IMR-90 (cell line): ENCODE data around the gene NUFIP2. TPM values are rescaled to one million over a fixed set of nuclear protein-coding genes. Genes with fewer than 3 reads are reported as not detected.

Source experiments
- ATAC-seq: fragments of 200-7000 bp; cut with Tn5 transposase; 2 replicates; pipeline ENCODE4 v1.9.1; 2020; ENCODE audit warnings: low read depth, mild to moderate bottlenecking, moderate library complexity
- BruUV-seq: library from RNA; stranded (reverse); fragments of 400-500 nt; replicated peaks from 2 replicates; lab custom pipeline; 2021; lab: Mats Ljungman, UMichigan
- CTCF ChIA-PET: fragments of 300-600 bp; formaldehyde crosslinking; extraction: SDS; loops from one replicate; lab custom pipeline; 2021; ENCODE audit warnings: antibody characterized with exemption; lab: Yijun Ruan, JAX
- POLR2A ChIA-PET: fragments of 300-600 bp; sonication (Branson Sonifier 250); formaldehyde crosslinking; loops from one replicate; lab custom pipeline; 2022; ENCODE audit warnings: antibody characterized with exemption; ENCODE audit not compliant: unreplicated experiment; lab: Charles Lee
- DNase-seq: peaks from one replicate; pipeline ENCODE4 v3.0.0; 2013
- H2AFZ ChIP-seq: replicated peaks from 2 replicates; pipeline ENCODE3; 2013; ENCODE audit warnings: low read length, mild to moderate bottlenecking; ENCODE audit not compliant: poor library complexity
- H2AK5ac ChIP-seq: 2 replicates; pipeline ENCODE4 v1.6.1; 2013; ENCODE audit warnings: low read depth, low read length, inconsistent platforms
- H2AK9ac ChIP-seq: replicated peaks from 2 replicates; pipeline ENCODE3; 2013; ENCODE audit warnings: mild to moderate bottlenecking, low read depth, low read length, moderate library complexity; ENCODE audit not compliant: poor library complexity
- H2BK120ac ChIP-seq: 2 replicates; pipeline ENCODE4 v1.6.1; 2013; ENCODE audit warnings: low read depth, low read length, inconsistent platforms
- H2BK15ac ChIP-seq: 3 replicates; pipeline ENCODE4 v1.6.1; 2013; ENCODE audit warnings: low read depth, low read length, inconsistent platforms
- H2BK20ac ChIP-seq: 2 replicates; pipeline ENCODE4 v1.6.1; 2013; ENCODE audit warnings: low read depth, mild to moderate bottlenecking, inconsistent platforms, low read length, moderate library complexity
- H2BK5ac ChIP-seq: 2 replicates; pipeline ENCODE4 v1.6.1; 2013; ENCODE audit warnings: mild to moderate bottlenecking, low read depth, low read length, inconsistent platforms; ENCODE audit not compliant: poor library complexity, severe bottlenecking
- H3K14ac ChIP-seq: replicated peaks from 2 replicates; pipeline ENCODE4 v1.6.1; 2013; ENCODE audit warnings: low read depth, low read length, inconsistent platforms
- H3K18ac ChIP-seq: 2 replicates; pipeline ENCODE4 v1.6.1; 2013; ENCODE audit warnings: low read depth, low read length, control low read depth
- H3K23ac ChIP-seq: 2 replicates; pipeline ENCODE4 v1.6.1; 2013; ENCODE audit warnings: low read depth, low read length, inconsistent platforms
- H3K27ac ChIP-seq: 2 replicates; pipeline ENCODE4 v1.5.1; 2013; ENCODE audit warnings: mild to moderate bottlenecking, control low read depth, low read length; ENCODE audit not compliant: insufficient read depth
- H3K27me3 ChIP-seq: 2 replicates; pipeline ENCODE4 v1.6.1; 2013; ENCODE audit warnings: low read length; ENCODE audit not compliant: control insufficient read depth, insufficient read depth
- H3K36me3 ChIP-seq: 2 replicates; pipeline ENCODE4 v1.6.1; 2013; ENCODE audit warnings: low read length, mixed read lengths; ENCODE audit not compliant: control insufficient read depth, insufficient read depth
- H3K4ac ChIP-seq: 2 replicates; pipeline ENCODE4 v1.6.1; 2013; ENCODE audit warnings: low read depth, low read length, inconsistent platforms
- H3K4me1 ChIP-seq: 2 replicates; pipeline ENCODE4 v1.6.1; 2013; ENCODE audit warnings: low read length, mixed read lengths; ENCODE audit not compliant: control insufficient read depth, insufficient read depth
- H3K4me2 ChIP-seq: 2 replicates; pipeline ENCODE4 v1.6.1; 2013; ENCODE audit warnings: low read depth, mild to moderate bottlenecking, control low read depth, low read length, moderate library complexity
- H3K4me3 ChIP-seq: 2 replicates; pipeline ENCODE4 v1.5.1; 2013; ENCODE audit warnings: low read depth, mild to moderate bottlenecking, control low read depth, low read length, moderate library complexity; ENCODE audit not compliant: insufficient read depth
- H3K56ac ChIP-seq: 2 replicates; pipeline ENCODE4 v1.6.1; 2013; ENCODE audit warnings: low read length, inconsistent platforms; ENCODE audit not compliant: insufficient read depth; ENCODE audit errors: extremely low read depth
- H3K79me1 ChIP-seq, 2 experiments: 2 replicates each; pipeline ENCODE4 v1.6.1; 2013; ENCODE audit warnings: low read length in 2 of 2, inconsistent platforms in 1 of 2, low read depth in 1 of 2
- H3K9ac ChIP-seq: 2 replicates; pipeline ENCODE4 v1.6.1; 2013; ENCODE audit warnings: low read depth, low read length, control low read depth
- H3K9me1 ChIP-seq: 2 replicates; pipeline ENCODE4 v1.6.1; 2013; ENCODE audit warnings: low read length, inconsistent platforms; ENCODE audit not compliant: insufficient read depth
- H3K9me3 ChIP-seq: 2 replicates; pipeline ENCODE4 v1.6.1; 2013; ENCODE audit warnings: low read length; ENCODE audit not compliant: control insufficient read depth, insufficient read depth
- H4K20me1 ChIP-seq: 2 replicates; pipeline ENCODE4 v1.6.1; 2013; ENCODE audit warnings: low read length, inconsistent platforms; ENCODE audit not compliant: insufficient read depth
- H4K5ac ChIP-seq: 2 replicates; pipeline ENCODE4 v1.6.1; 2013; ENCODE audit warnings: mild to moderate bottlenecking, low read depth, low read length, control low read depth
- H4K8ac ChIP-seq, 2 experiments: 2 replicates each; pipeline ENCODE4 v1.6.1; 2013; ENCODE audit warnings: low read depth in 2 of 2, low read length in 2 of 2, control low read depth in 1 of 2, inconsistent platforms in 1 of 2
- H4K91ac ChIP-seq: 2 replicates; pipeline ENCODE4 v1.6.1; 2013; ENCODE audit warnings: low read depth, low read length, inconsistent platforms; ENCODE audit not compliant: insufficient read depth
- BHLHE40 ChIP-seq: fragments of 150-350 bp; IDR thresholded peaks from 2 replicates; pipeline ENCODE4 v1.6.1; 2016; ENCODE audit warnings: mild to moderate bottlenecking, low read depth, low read length
- CEBPB ChIP-seq: IDR thresholded peaks from 2 replicates; pipeline ENCODE4 v1.6.1; 2012; ENCODE audit warnings: low read depth, low read length, improper control_type of control experiment
- CHD1 ChIP-seq: IDR thresholded peaks from 2 replicates; pipeline ENCODE4 v1.6.1; 2012; ENCODE audit warnings: low read depth, low read length, improper control_type of control experiment
- FOS ChIP-seq: fragments of 150-350 bp; IDR thresholded peaks from 2 replicates; pipeline ENCODE4 v1.6.1; 2016; ENCODE audit warnings: low read depth, low read length
- MAFK ChIP-seq: IDR thresholded peaks from 2 replicates; pipeline ENCODE4 v1.6.1; 2012; ENCODE audit warnings: low read depth, low read length, improper control_type of control experiment
- MAZ ChIP-seq: IDR thresholded peaks from 2 replicates; pipeline ENCODE4 v1.6.1; 2012; ENCODE audit warnings: low read depth, mild to moderate bottlenecking, low read length, improper control_type of control experiment, moderate library complexity, borderline replicate concordance
- MXI1 ChIP-seq: IDR thresholded peaks from 2 replicates; pipeline ENCODE4 v1.6.1; 2012; ENCODE audit warnings: low read depth, mild to moderate bottlenecking, low read length, moderate library complexity, borderline replicate concordance
- NFE2L2 ChIP-seq: fragments of 150-350 bp; IDR thresholded peaks from 2 replicates; pipeline ENCODE4 v1.6.1; 2016; ENCODE audit warnings: low read depth, mild to moderate bottlenecking, low read length
- POLR2A ChIP-seq: IDR thresholded peaks from 2 replicates; pipeline ENCODE4 v1.6.1; 2012; ENCODE audit warnings: mild to moderate bottlenecking, low read depth, low read length
- RAD21 ChIP-seq: IDR thresholded peaks from 2 replicates; pipeline ENCODE4 v1.6.1; 2012; ENCODE audit warnings: low read length, improper control_type of control experiment
- RCOR1 ChIP-seq: IDR thresholded peaks from 2 replicates; pipeline ENCODE4 v1.6.1; 2012; ENCODE audit warnings: mild to moderate bottlenecking, low read length, improper control_type of control experiment; ENCODE audit not compliant: insufficient replicate concordance
- RFX5 ChIP-seq: IDR thresholded peaks from 2 replicates; pipeline ENCODE4 v1.8.0; 2012; ENCODE audit warnings: low read depth, mild to moderate bottlenecking, low read length, moderate library complexity
- SMC3 ChIP-seq: fragments of 150-350 bp; IDR thresholded peaks from 2 replicates; pipeline ENCODE4 v1.6.1; 2016; ENCODE audit warnings: low read depth, mild to moderate bottlenecking, antibody characterized with exemption, low read length, moderate library complexity
- WGBS, 2 experiments: methylation state at CpG; one replicate each; pipeline versions ENCODE4 v1.1.5 to v1.1.7; 2013; ENCODE audit warnings: missing lambda C conversion rate in 2 of 2; ENCODE audit not compliant: insufficient read length in 1 of 2; ENCODE audit errors: extremely low coverage in 2 of 2; 5-methylcytosine and 5-hydroxymethylcytosine counted together
- dilution Hi-C: fragments of 300-500 bp; cut with HindIII; formaldehyde crosslinking; loops from one replicate; pipeline ENCODE4 v1.14.3; 2018; ENCODE audit warnings: low sequenced_read_pairs; ENCODE audit not compliant: unreplicated experiment
- in situ Hi-C: fragments of 300-500 bp; cut with MboI; formaldehyde crosslinking; loops from 3 replicates; pipeline ENCODE4 v1.14.3; 2019; ENCODE audit warnings: low sequenced_read_pairs, inconsistent platforms, mixed read lengths
- intact Hi-C: fragments of 100-400 bp; cut with micrococcal nuclease; formaldehyde crosslinking; loops from 2 replicates; pipeline ENCODE4 v1.10.0; 2022
- polyA plus RNA-seq, 3 experiments: library from polyadenylated mRNA; depleted of rRNA; stranded (reverse); fragments of >200 nt; gene quantifications; 2 replicates each; pipeline ENCODE4 v1.2.3, GENCODE V29; 2012; ENCODE audit warnings: low replicate concordance in 1 of 3
- total RNA-seq: library from RNA; depleted of rRNA; stranded (reverse); fragments of >200 nt; gene quantifications from 2 replicates; pipeline ENCODE4 v1.2.3, GENCODE V29; 2012
- TF ChIP-seq, protein P1 (sequence below): fragments of 150-350 bp; IDR thresholded peaks from 2 replicates; pipeline ENCODE4 v1.6.1; 2016; ENCODE audit warnings: low read depth, mild to moderate bottlenecking, low read length, moderate library complexity, borderline replicate concordance
- TF ChIP-seq, protein P2 (sequence below): conservative IDR thresholded peaks from 2 replicates; pipeline ENCODE4 v1.5.1; 2012; ENCODE audit warnings: mild to moderate bottlenecking, low read depth, low read length, improper control_type of control experiment
- TF ChIP-seq, protein P3 (sequence below): fragments of 150-350 bp; IDR thresholded peaks from 2 replicates; pipeline ENCODE4 v1.6.1; 2017; ENCODE audit warnings: mild to moderate bottlenecking, antibody characterized with exemption, low read length, low read depth

Gene NUFIP2
- total and polyA plus RNA-seq, 2 of the 4 experiments (the other 2 are of a cell fraction), result 8.9 to 25.6 TPM

DNA sequence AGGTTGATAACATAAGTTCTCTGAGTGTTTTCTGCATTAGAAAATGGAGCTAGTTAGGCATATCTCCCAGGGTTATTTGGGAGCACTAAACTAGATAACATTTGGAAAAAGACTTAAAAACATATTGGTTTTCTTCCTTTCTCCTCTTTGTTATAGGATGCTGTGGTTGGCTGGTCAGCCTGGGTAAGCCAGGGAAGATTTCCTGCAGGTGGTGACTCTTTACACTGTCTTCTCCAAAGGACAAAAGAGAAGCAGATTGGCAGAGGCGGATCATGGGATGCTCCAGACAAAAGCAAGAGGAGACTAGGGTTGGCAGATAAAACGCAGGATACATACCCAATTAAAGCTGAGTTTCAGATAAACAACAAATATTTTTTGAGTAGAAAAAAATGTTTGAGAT is 53.5 kb downstream of the NUFIP2 start:
- no peaks in the 10 kb centered on the region for H4K20me1 ChIP-seq
- no peak overlapping the region for H2AFZ ChIP-seq
- H3K4me1 ChIP-seq, result peaks cover 25% of the 10 kb centered on the region
- peak overlapping the region; percentile 97 for H3K27ac ChIP-seq
- H2BK15ac ChIP-seq, result peak overlapping the region; percentile 97
- peak overlapping the region; percentile 98 for H2BK20ac ChIP-seq
- BruUV-seq, result no TSS peak
- no peaks in the 10 kb centered on the region for H3K9me3 ChIP-seq
- no peaks in the 10 kb centered on the region for H3K36me3 ChIP-seq
- peak overlapping the region; percentile 91 for H2AK5ac ChIP-seq
- H3K9ac ChIP-seq, result peak overlapping the region; percentile 8; the same call in 1 of the 2 replicates
- no peaks in the 10 kb centered on the region for H3K27me3 ChIP-seq
- H2BK120ac ChIP-seq, result peak overlapping the region; percentile 96
- H2AK9ac ChIP-seq, result peak overlapping the region; percentile 75
- H3K4me2 ChIP-seq, result no peak overlapping the region
- H3K56ac ChIP-seq, result peak overlapping the region; percentile 78
- H3K79me1 ChIP-seq, result peaks cover 3 to 34% of the 10 kb centered on the region in 2 experiments; a peak in 3 of 4 replicates
- H4K91ac ChIP-seq, result peak overlapping the region; percentile 91
- H3K23ac ChIP-seq, result peak overlapping the region; percentile 48
- dilution Hi-C loops (no loop called here), intact Hi-C loops (no loop called here), in situ Hi-C loops (no loop called here)
- CTCF ChIA-PET, result interaction anchor here (0.8 to 3.0 kb wide), 8 partner anchors 9 to 128 kb away, joined by 3 to 15 read pairs (median 3); no protein-coding TSS in a partner anchor
- no CpG with 5 or more reads among the region's 2 CpGs for WGBS, 2 experiments
- peak overlapping the region; percentile 99 for H2BK5ac ChIP-seq
- H4K8ac ChIP-seq, result peak overlapping the region; percentile 60 to 96
- peak; percentile 35 for ATAC-seq
- TF ChIP-seq, protein P1, sequence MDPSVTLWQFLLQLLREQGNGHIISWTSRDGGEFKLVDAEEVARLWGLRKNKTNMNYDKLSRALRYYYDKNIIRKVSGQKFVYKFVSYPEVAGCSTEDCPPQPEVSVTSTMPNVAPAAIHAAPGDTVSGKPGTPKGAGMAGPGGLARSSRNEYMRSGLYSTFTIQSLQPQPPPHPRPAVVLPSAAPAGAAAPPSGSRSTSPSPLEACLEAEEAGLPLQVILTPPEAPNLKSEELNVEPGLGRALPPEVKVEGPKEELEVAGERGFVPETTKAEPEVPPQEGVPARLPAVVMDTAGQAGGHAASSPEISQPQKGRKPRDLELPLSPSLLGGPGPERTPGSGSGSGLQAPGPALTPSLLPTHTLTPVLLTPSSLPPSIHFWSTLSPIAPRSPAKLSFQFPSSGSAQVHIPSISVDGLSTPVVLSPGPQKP, result no peak
- TF ChIP-seq BHLHE40, result no peak
- TF ChIP-seq MXI1, result no peak
- no peak for TF ChIP-seq FOS
- TF ChIP-seq MAFK, result no peak
- no peak for TF ChIP-seq SMC3
- TF ChIP-seq, protein P2, sequence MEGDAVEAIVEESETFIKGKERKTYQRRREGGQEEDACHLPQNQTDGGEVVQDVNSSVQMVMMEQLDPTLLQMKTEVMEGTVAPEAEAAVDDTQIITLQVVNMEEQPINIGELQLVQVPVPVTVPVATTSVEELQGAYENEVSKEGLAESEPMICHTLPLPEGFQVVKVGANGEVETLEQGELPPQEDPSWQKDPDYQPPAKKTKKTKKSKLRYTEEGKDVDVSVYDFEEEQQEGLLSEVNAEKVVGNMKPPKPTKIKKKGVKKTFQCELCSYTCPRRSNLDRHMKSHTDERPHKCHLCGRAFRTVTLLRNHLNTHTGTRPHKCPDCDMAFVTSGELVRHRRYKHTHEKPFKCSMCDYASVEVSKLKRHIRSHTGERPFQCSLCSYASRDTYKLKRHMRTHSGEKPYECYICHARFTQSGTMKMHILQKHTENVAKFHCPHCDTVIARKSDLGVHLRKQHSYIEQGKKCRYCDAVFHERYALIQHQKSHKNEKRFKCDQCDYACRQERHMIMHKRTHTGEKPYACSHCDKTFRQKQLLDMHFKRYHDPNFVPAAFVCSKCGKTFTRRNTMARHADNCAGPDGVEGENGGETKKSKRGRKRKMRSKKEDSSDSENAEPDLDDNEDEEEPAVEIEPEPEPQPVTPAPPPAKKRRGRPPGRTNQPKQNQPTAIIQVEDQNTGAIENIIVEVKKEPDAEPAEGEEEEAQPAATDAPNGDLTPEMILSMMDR, result no peak
- no peak for TF ChIP-seq RAD21
- no peak for TF ChIP-seq RFX5
- TF ChIP-seq CHD1, result no peak
- no peak for TF ChIP-seq MAZ
- no peak for TF ChIP-seq CEBPB
- TF ChIP-seq RCOR1, result no peak
- no peak for TF ChIP-seq NFE2L2
- TF ChIP-seq POLR2A, result no peak
- TF ChIP-seq, protein P3, sequence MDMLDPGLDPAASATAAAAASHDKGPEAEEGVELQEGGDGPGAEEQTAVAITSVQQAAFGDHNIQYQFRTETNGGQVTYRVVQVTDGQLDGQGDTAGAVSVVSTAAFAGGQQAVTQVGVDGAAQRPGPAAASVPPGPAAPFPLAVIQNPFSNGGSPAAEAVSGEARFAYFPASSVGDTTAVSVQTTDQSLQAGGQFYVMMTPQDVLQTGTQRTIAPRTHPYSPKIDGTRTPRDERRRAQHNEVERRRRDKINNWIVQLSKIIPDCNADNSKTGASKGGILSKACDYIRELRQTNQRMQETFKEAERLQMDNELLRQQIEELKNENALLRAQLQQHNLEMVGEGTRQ, result no peak
- peak overlapping the region; percentile 84 for H3K18ac ChIP-seq
- peak; percentile 34 for DNase-seq
- peak overlapping the region; percentile 92 for H3K4ac ChIP-seq
- POLR2A ChIA-PET, result no interaction called here
- H3K14ac ChIP-seq, result peak overlapping the region; percentile 89
- H3K4me3 ChIP-seq, result no peak overlapping the region
- peaks cover 25% of the 10 kb centered on the region for H3K9me1 ChIP-seq
- peak overlapping the region; percentile 75 for H4K5ac ChIP-seq
